Natural killer cell (primary cell): ENCODE measurements around the gene TMEM59. TPM values are rescaled to one million over a fixed set of nuclear protein-coding genes. Genes with fewer than 3 reads are reported as not detected.
"Not testable (repeated sequence)": the region's sequence is repeated elsewhere in the genome, so short reads cannot be mapped to it uniquely, and the experiment has no call there.

Experiments used
- ATAC-seq, 3 donors: fragments of 150-1000 bp in 2 of 3; fragments of 200-7000 bp in 1 of 3; cut with Tn5 transposase; 1 replicate in 1 of 3; 2 replicates in 2 of 3; pipeline ENCODE4 v1.10.0; 2021; ENCODE audit warnings: mild to moderate bottlenecking in 2 of 3, moderate library complexity in 2 of 3
- DNase-seq, 2 donors: peaks; one replicate each; pipeline versions ENCODE4 v3.0.0 to v3.0.0-alpha.2; 2013 to 2021; ENCODE audit warnings: mixed read lengths in 1 of 2
- H3K27ac ChIP-seq: one replicate; pipeline ENCODE4 v1.5.1; 2013; ENCODE audit warnings: mild to moderate bottlenecking, low read length
- H3K27me3 ChIP-seq: one replicate; pipeline ENCODE4 v1.6.1; 2013; ENCODE audit warnings: low read length; ENCODE audit not compliant: control insufficient read depth, insufficient read depth
- H3K36me3 ChIP-seq: one replicate; pipeline ENCODE4 v1.6.1; 2013; ENCODE audit warnings: low read length; ENCODE audit not compliant: control insufficient read depth, insufficient read depth
- H3K4me1 ChIP-seq: one replicate; pipeline ENCODE4 v1.6.1; 2013; ENCODE audit warnings: low read length; ENCODE audit not compliant: control insufficient read depth, insufficient read depth
- H3K4me3 ChIP-seq: one replicate; pipeline ENCODE4 v1.5.1; 2013; ENCODE audit warnings: low read length
- H3K9me3 ChIP-seq: one replicate; pipeline ENCODE4 v1.6.1; 2013; ENCODE audit warnings: low read length; ENCODE audit not compliant: control insufficient read depth, insufficient read depth
- H3K27ac Mint-ChIP-seq, 2 donors: one replicate each; pipeline ENCODE4 v1.8.0; 2022; ENCODE audit warnings: mild to moderate bottlenecking in 2 of 2, mixed read lengths in 2 of 2, moderate library complexity in 1 of 2
- H3K27me3 Mint-ChIP-seq, 2 donors: one replicate each; pipeline ENCODE4 v1.8.0; 2022; ENCODE audit warnings: low read depth in 2 of 2, mixed read lengths in 2 of 2
- H3K36me3 Mint-ChIP-seq: one replicate; pipeline ENCODE4 v1.8.0; 2022; ENCODE audit warnings: mixed read lengths
- H3K4me1 Mint-ChIP-seq, 2 donors: one replicate each; pipeline ENCODE4 v1.8.0; 2022; ENCODE audit warnings: mixed read lengths in 2 of 2
- H3K4me3 Mint-ChIP-seq: one replicate; pipeline ENCODE4 v1.8.0; 2022; ENCODE audit warnings: mild to moderate bottlenecking, moderate library complexity, mixed read lengths
- H3K9me3 Mint-ChIP-seq, 2 donors: one replicate each; pipeline ENCODE4 v1.8.0; 2022; ENCODE audit warnings: mixed read lengths in 2 of 2
- CTCF ChIP-seq: fragments of 200-600 bp; IDR thresholded peaks from one replicate; pipeline ENCODE4 v1.8.0; 2022; ENCODE audit warnings: antibody characterized with exemption
- WGBS: methylation state at CpG from one replicate; pipeline ENCODE4 v1.1.7; 2013; ENCODE audit warnings: missing lambda C conversion rate; ENCODE audit not compliant: insufficient coverage; 5-methylcytosine and 5-hydroxymethylcytosine counted together
- intact Hi-C: fragments of 100-400 bp; cut with micrococcal nuclease; formaldehyde crosslinking; loops from one replicate; pipeline ENCODE4 v1.14.2; 2022
- total RNA-seq, 4 donors: library from RNA; stranded (reverse); fragments of 120-200 nt in 1 of 4; gene quantifications; one replicate each; pipeline versions ENCODE4 v1.2.3 to v1.2.4, GENCODE V29; 2013 to 2022

TMEM59 gene
- total RNA-seq, 3 donors from 2014 or later (not counting 1 experiment from before 2014, with no cell fraction given): 187 to 202 (median 199) TPM

- H3K9me3 Mint-ChIP-seq: no peaks in the 10 kb centered on the region
- intact Hi-C loops: no loop called here
- ATAC-seq: peak in 1 of 3 donors; percentile 27
- H3K27ac Mint-ChIP-seq: peak overlapping the region; percentile 50 to 76
- no peaks in the 10 kb centered on the region for H3K27me3 Mint-ChIP-seq
- Histone ChIP-seq H3K4me3 (no peak overlapping the region), H3K27ac (no peak overlapping the region), H3K9me3 (no peaks in the 10 kb centered on the region), H3K4me1 (no peaks in the 10 kb centered on the region), H3K27me3 (no peaks in the 10 kb centered on the region), H3K36me3 (peaks cover 39% of the 10 kb centered on the region)
- WGBS: 98% methylated on average over 3 of the region's 3 CpGs
- peaks cover 11% of the 10 kb centered on the region for H3K36me3 Mint-ChIP-seq
- H3K4me3 Mint-ChIP-seq: no peak overlapping the region
- no peak for TF ChIP-seq CTCF
- no peaks in the 10 kb centered on the region for H3K4me1 Mint-ChIP-seq
- DNase-seq: no peak
These were observed 24.4 kb downstream of the TMEM59 start for GRCh38 chr1:54028306-54029251.

- Histone ChIP-seq H3K36me3 (peaks cover 33% of the 10 kb centered on the region), H3K4me1 (no peaks in the 10 kb centered on the region), H3K27ac (no peak overlapping the region), H3K27me3 (no peaks in the 10 kb centered on the region), H3K4me3 (no peak overlapping the region), H3K9me3 (no peaks in the 10 kb centered on the region)
- intact Hi-C loops: no loop called here
- H3K4me3 Mint-ChIP-seq: no peak overlapping the region
- TF ChIP-seq CTCF: no peak
- no peaks in the 10 kb centered on the region for H3K27me3 Mint-ChIP-seq
- 98% methylated on average over 4 of the region's 5 CpGs for WGBS
- ATAC-seq: no peak
- peaks cover 11% of the 10 kb centered on the region for H3K36me3 Mint-ChIP-seq
- DNase-seq: no peak
- H3K4me1 Mint-ChIP-seq: no peaks in the 10 kb centered on the region
- H3K27ac Mint-ChIP-seq: no peak overlapping the region
- H3K9me3 Mint-ChIP-seq: no peaks in the 10 kb centered on the region
These were observed 25.2 kb downstream of the TMEM59 start for GRCh38 chr1:54027848-54028247.

DNA sequence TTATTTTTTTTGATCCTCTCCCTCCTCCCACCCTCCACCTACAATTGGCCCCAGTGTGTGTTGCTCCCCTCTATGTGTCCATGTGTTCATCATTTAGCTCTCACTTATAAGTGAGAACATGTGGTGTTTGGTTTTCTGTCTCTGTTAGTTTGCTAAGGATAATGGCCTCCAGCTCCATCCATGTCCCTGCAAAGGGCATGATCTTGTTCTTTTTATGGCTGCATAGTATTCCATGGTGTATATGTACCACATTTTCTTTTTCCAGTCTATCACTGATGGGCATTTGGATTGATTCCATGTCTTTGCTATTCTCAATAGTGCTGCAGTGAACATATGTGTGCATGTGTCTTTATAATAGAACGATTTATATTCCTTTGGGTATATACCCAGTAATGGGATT lies 28.2 kb downstream of the TMEM59 start:
- H3K4me3 Mint-ChIP-seq, ATAC-seq, DNase-seq, H3K4me1 Mint-ChIP-seq, H3K4me1 ChIP-seq, H3K9me3 ChIP-seq, H3K9me3 Mint-ChIP-seq, H3K27ac ChIP-seq, H3K4me3 ChIP-seq, H3K36me3 Mint-ChIP-seq, H3K27ac Mint-ChIP-seq, H3K27me3 ChIP-seq, H3K27me3 Mint-ChIP-seq, H3K36me3 ChIP-seq, intact Hi-C loops: not testable (repeated sequence)
- 100% methylated on average over 1 of the region's 1 CpG for WGBS

DNA sequence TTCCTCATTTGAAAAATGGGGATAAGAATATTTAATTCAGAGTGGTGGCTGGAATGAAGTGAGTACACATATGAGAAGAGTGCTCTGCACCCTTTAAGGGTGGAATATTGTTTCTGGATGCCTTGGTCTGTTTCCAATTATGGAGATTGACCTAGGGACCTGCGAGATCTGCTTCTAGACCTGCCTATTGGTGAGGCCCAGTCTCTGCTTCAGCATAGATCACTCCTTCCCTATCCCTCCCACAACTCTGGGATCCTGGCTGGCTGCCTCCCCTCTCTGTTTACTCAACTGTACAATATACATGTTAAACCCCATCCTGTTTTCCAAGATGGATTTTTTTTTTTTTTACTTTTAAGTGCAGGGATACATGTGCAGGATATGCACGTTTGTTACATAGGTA lies 28.6 kb downstream of the TMEM59 start:
- intact Hi-C loops: no loop called here

DNA sequence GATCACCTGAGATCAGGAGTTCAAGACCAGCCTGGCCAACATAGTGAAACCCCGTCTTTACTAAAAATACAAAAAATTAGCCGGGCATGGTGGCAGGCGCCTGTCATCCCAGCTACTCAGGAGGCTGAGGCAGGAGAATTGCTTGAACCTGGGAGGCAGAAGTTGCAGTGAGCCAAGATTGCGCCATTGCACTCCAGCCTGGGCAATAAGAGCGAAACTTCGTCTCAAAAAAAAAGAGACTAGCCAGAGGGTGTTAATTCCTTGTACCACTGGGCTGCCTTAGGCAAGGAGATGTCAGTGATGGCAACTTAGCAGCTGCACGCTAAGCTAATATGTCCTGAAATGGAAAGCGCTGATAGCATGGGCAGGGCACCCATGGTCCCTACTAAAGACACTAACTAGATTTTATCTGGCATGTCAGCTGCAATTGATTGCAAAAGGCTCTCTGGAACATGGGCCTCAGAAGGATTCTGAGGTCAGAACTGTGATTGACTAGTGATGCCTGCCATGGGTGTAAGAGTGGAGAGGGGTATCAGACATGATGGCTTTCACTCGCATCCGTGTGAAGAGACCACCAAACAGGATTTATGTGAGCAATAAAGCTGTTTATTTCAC lies 33.3 kb downstream of the TMEM59 start:
- WGBS: 93% methylated on average over 10 of the region's 10 CpGs
- H3K9me3 ChIP-seq, H3K27ac ChIP-seq, DNase-seq, H3K4me3 Mint-ChIP-seq, H3K4me1 Mint-ChIP-seq, H3K4me3 ChIP-seq, H3K27me3 ChIP-seq, ATAC-seq, H3K9me3 Mint-ChIP-seq, H3K4me1 ChIP-seq, H3K27me3 Mint-ChIP-seq, H3K36me3 Mint-ChIP-seq, H3K36me3 ChIP-seq, intact Hi-C loops, H3K27ac Mint-ChIP-seq: not testable (repeated sequence)

More for the DNA sequence above, 28.6 kb downstream of the TMEM59 start:
- Mint-ChIP-seq H3K36me3 (peaks cover 4% of the 10 kb centered on the region), H3K4me1 (no peaks in the 10 kb centered on the region), H3K27ac (no peak overlapping the region), H3K4me3 (no peak overlapping the region), H3K9me3 (no peaks in the 10 kb centered on the region), H3K27me3 (no peaks in the 10 kb centered on the region)
- DNase-seq (no peak), ATAC-seq (no peak)
- Histone ChIP-seq H3K9me3 (no peaks in the 10 kb centered on the region), H3K4me3 (no peak overlapping the region), H3K27me3 (no peaks in the 10 kb centered on the region), H3K27ac (no peak overlapping the region), H3K4me1 (no peaks in the 10 kb centered on the region), H3K36me3 (peaks cover under 1% of the 10 kb centered on the region)
- no peak for TF ChIP-seq CTCF
- WGBS: 94% methylated on average over 1 of the region's 2 CpGs
